ENCODE measurements around the gene NT5DC4. TPM values are rescaled to one million over a fixed set of nuclear protein-coding genes. Genes with fewer than 3 reads are reported as not detected.

Gene NT5DC4
- total and polyA plus RNA-seq, 2 of the 8 experiments (the other 6 are each of a cell fraction or from before 2014, with no cell fraction given), result not detected

DNA sequence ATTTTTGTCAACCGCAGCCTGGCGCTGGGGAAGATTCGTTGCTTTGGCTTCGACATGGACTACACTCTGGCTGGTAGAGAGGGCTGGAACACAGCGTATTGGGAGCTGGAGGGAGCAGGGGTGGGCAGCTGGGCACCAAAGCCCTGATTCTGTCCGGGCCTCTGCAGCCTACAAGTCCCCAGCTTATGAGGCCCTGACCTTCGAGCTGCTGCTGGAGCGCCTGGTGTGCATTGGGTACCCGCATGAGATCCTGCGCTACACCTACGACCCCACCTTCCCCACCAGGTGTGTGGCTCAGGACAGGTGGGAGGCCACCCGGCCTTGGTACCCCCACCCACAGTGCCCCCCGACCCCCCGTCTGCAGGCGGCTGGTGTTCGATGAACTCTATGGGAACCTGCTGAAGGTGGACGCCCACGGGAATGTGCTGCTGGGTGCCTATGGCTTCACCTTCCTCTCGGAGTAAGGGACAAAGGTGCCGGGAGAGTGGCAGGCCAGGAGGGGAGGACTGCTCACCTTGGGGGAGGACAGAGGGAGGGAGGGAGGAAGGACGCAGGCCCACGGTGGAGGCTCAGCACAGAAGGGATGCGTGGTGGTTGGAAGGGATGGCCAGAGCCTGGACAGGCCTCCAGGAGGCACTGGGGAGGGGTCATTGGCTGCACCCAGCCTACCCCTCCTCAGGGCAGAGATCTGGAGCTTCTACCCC lies 1.2 kb downstream of the NT5DC4 start (continued):
- TF ChIP-seq KDM4A (IDR thresholded peaks at IDR 0.05; ENCODE audit: low read depth, low read length, severe bottlenecking) (no peak), POU5F1 (IDR thresholded peaks at IDR 0.05; ENCODE audit: low read depth, low read length) (no peak), CEBPB (IDR thresholded peaks at IDR 0.05; ENCODE audit: low read depth, low read length) (no peak), TCF12 (IDR thresholded peaks at IDR 0.05; ENCODE audit: low read depth, low read length) (no peak), CHD1 (IDR thresholded peaks at IDR 0.05; ENCODE audit: low read depth, low read length) (no peak), TEAD4 (IDR thresholded peaks at IDR 0.05; ENCODE audit: low read depth, low read length) (no peak), JUN (IDR thresholded peaks at IDR 0.05; ENCODE audit: low read depth, low read length) (no peak), PHF8 (conservative IDR thresholded peaks at IDR 0.05; ENCODE audit: low read depth, low read length) (no peak)
- TF ChIP-seq, protein P1, sequence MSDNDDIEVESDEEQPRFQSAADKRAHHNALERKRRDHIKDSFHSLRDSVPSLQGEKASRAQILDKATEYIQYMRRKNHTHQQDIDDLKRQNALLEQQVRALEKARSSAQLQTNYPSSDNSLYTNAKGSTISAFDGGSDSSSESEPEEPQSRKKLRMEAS (IDR thresholded peaks at IDR 0.05), result no peak

Measured in H1 (cell line).